Right lung (tissue), 5 donors: ENCODE results near the gene MYO5C. TPM values are rescaled to one million over a fixed set of nuclear protein-coding genes. Genes with fewer than 3 reads are reported as not detected.

Experiments
- DNase-seq, 2 donors: peaks; one replicate each; pipeline ENCODE4 v3.0.0-alpha.2; 2013
- polyA plus RNA-seq, 5 donors: library from polyadenylated mRNA; unstranded; fragments of 120-200 nt; gene quantifications; one replicate each; pipeline versions ENCODE4 v1.2.1 to v1.2.3, GENCODE V29; 2013; ENCODE audit warnings: inconsistent platforms in 1 of 5, low replicate concordance in 1 of 5; ENCODE audit not compliant: insufficient read length in 5 of 5, insufficient read depth in 1 of 5

MYO5C gene
- polyA plus RNA-seq, 5 donors = 21.2 to 38.7 (median 37.5) TPM

GRCh38 chr15:52146776-52147175, 148.8 kb downstream of the MYO5C start:
- no peak for DNase-seq

- no peak for DNase-seq
These were observed 149.3 kb downstream of the MYO5C start for GRCh38 chr15:52146261-52146660.

- DNase-seq = no peak
These were observed 150.9 kb downstream of the MYO5C start for GRCh38 chr15:52144656-52145178.

GRCh38 chr15:52143873-52144272, 151.7 kb downstream of the MYO5C start:
- DNase-seq = no peak

Other genes starting within 250 kb of the MYO5C start
- under 1 TPM in 3 of 5 donors, not detected in 2; 0.14 to 0.33 (median 0.21) TPM for gene BCL2L10, start 183.0 kb downstream of the MYO5C start, polyA plus RNA-seq
- gene GNB5, start 104.4 kb downstream of the MYO5C start, polyA plus RNA-seq = 10 to 100 TPM; 10.6 to 16.0 (median 13.5) TPM
- gene MYO5A, start 233.1 kb upstream of the MYO5C start, polyA plus RNA-seq = 10 to 100 TPM; 18.1 to 43.4 (median 40.2) TPM